HG03159 (cell line): ENCODE measurements around the gene METTL16.

ENCODE experiments used
- ATAC-seq: cut with Tn5 transposase; IDR thresholded peaks from one replicate; pipeline ENCODE4 v1.9.1; 2021; ENCODE audit warnings: mild to moderate bottlenecking, moderate library complexity; ENCODE audit not compliant: unreplicated experiment

Gene METTL16

GRCh38 chr17:2418572-2418971 lies 93.1 kb downstream of the METTL16 start:
- no peak for ATAC-seq

GRCh38 chr17:2416010-2416734 lies 95.5 kb downstream of the METTL16 start:
- no peak for ATAC-seq

GRCh38 chr17:2415081-2415480 lies 96.6 kb downstream of the METTL16 start:
- ATAC-seq = no peak

- ATAC-seq = no peak
Measured at GRCh38 chr17:2414446-2415064, 97.1 kb downstream of the METTL16 start.

- ATAC-seq = no peak
Measured at GRCh38 chr17:2412561-2413021, 99.1 kb downstream of the METTL16 start.

GRCh38 chr17:2410951-2411350 lies 100.7 kb downstream of the METTL16 start:
- ATAC-seq = no peak

- ATAC-seq = no peak
Measured at GRCh38 chr17:2406903-2407790, 104.5 kb downstream of the METTL16 start.

GRCh38 chr17:2406271-2406902 lies 105.3 kb downstream of the METTL16 start:
- ATAC-seq = no peak

GRCh38 chr17:2405247-2405926 lies 106.3 kb downstream of the METTL16 start:
- no peak for ATAC-seq

- ATAC-seq = no peak
Measured at GRCh38 chr17:2403044-2403443, 108.6 kb downstream of the METTL16 start.

GRCh38 chr17:2402544-2402943 lies 109.1 kb downstream of the METTL16 start:
- ATAC-seq = no peak

GRCh38 chr17:2401426-2402221 lies 110.1 kb downstream of the METTL16 start:
- ATAC-seq = peak; percentile 53

- ATAC-seq = peak; percentile 38
Measured at GRCh38 chr17:2400877-2401425, 110.7 kb downstream of the METTL16 start, which contains the start of gene MNT. MNT (minus strand) TSS chr17:2401060; CDS start chr17:2400712, 348 bp downstream.

- no peak for ATAC-seq
Measured at GRCh38 chr17:2400474-2400866, 111.2 kb downstream of the METTL16 start.

GRCh38 chr17:2399572-2400473 lies 111.9 kb downstream of the METTL16 start:
- peak; percentile 31 for ATAC-seq

- no peak for ATAC-seq
Measured at GRCh38 chr17:2398655-2399571, 112.8 kb downstream of the METTL16 start.

- ATAC-seq = no peak
Measured at GRCh38 chr17:2398182-2398581, 113.5 kb downstream of the METTL16 start.
